ENCODE measurements around the gene MSH3.
"Not testable (repeated sequence)": the region's sequence is repeated elsewhere in the genome, so short reads cannot be mapped to it uniquely, and the experiment has no call there.

Gene MSH3

GRCh38 chr5:80759866-80760577 is 105.6 kb downstream of the MSH3 start:
- DNase-seq = no peak

GRCh38 chr5:80760680-80761079 is 106.2 kb downstream of the MSH3 start:
- DNase-seq = no peak

GRCh38 chr5:80761176-80761575 is 106.7 kb downstream of the MSH3 start:
- DNase-seq = no peak

- no peak for DNase-seq
Measured at GRCh38 chr5:80761966-80762365, 107.5 kb downstream of the MSH3 start.

GRCh38 chr5:80762573-80762972 is 108.1 kb downstream of the MSH3 start:
- no peak for DNase-seq

GRCh38 chr5:80763211-80763610 is 108.8 kb downstream of the MSH3 start:
- DNase-seq = no peak

GRCh38 chr5:80763873-80764647 is 109.6 kb downstream of the MSH3 start:
- DNase-seq = no peak

- DNase-seq = no peak
Measured at GRCh38 chr5:80764786-80765185, 110.3 kb downstream of the MSH3 start.

GRCh38 chr5:80777347-80778287 is 123.2 kb downstream of the MSH3 start:
- no peak for DNase-seq

GRCh38 chr5:80780024-80780423 is 125.6 kb downstream of the MSH3 start:
- no peak for DNase-seq

GRCh38 chr5:80780761-80781285 is 126.4 kb downstream of the MSH3 start:
- no peak for DNase-seq

- no peak for DNase-seq
Measured at GRCh38 chr5:80781356-80781755, 126.9 kb downstream of the MSH3 start.

- no peak for DNase-seq
Measured at GRCh38 chr5:80782626-80783025, 128.2 kb downstream of the MSH3 start.

- DNase-seq = not testable (repeated sequence)
Measured at GRCh38 chr5:80783751-80784150, 129.3 kb downstream of the MSH3 start.

GRCh38 chr5:80784451-80784850 is 130.0 kb downstream of the MSH3 start:
- DNase-seq = no peak

GRCh38 chr5:80789319-80790016 is 135.0 kb downstream of the MSH3 start:
- DNase-seq = not testable (repeated sequence)

- DNase-seq = no peak
Measured at GRCh38 chr5:80790698-80791097, 136.2 kb downstream of the MSH3 start.

GRCh38 chr5:80793354-80793753 is 138.9 kb downstream of the MSH3 start:
- no peak for DNase-seq

GRCh38 chr5:80796846-80797245 is 142.4 kb downstream of the MSH3 start:
- no peak for DNase-seq

- DNase-seq = no peak
Measured at GRCh38 chr5:80797428-80798024, 143.1 kb downstream of the MSH3 start.

GRCh38 chr5:80798166-80798565 is 143.7 kb downstream of the MSH3 start:
- DNase-seq = no peak

GRCh38 chr5:80798633-80799032 is 144.2 kb downstream of the MSH3 start:
- no peak for DNase-seq
